ENCODE results near the gene C7orf57.

DNA sequence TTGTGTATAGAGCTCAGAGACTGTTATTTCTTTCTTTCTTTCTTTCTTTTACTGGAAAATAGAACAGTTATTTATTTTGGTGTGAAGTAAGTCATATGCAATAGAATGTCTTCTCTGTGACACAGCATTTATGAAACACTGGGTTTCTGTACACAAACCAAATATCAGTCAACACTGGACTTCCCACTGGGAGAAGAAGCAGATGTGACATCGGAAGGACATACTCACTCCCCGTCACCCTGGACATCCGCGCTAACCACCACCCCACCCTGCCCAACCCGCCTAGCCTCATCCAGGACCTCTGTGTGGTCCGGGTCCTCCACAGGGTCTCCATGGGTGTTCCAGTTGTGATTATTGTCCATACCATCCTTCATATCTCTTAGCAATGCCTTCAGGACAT, 28.5 kb upstream of the C7orf57 start:
- TF ChIP-seq, protein P1, sequence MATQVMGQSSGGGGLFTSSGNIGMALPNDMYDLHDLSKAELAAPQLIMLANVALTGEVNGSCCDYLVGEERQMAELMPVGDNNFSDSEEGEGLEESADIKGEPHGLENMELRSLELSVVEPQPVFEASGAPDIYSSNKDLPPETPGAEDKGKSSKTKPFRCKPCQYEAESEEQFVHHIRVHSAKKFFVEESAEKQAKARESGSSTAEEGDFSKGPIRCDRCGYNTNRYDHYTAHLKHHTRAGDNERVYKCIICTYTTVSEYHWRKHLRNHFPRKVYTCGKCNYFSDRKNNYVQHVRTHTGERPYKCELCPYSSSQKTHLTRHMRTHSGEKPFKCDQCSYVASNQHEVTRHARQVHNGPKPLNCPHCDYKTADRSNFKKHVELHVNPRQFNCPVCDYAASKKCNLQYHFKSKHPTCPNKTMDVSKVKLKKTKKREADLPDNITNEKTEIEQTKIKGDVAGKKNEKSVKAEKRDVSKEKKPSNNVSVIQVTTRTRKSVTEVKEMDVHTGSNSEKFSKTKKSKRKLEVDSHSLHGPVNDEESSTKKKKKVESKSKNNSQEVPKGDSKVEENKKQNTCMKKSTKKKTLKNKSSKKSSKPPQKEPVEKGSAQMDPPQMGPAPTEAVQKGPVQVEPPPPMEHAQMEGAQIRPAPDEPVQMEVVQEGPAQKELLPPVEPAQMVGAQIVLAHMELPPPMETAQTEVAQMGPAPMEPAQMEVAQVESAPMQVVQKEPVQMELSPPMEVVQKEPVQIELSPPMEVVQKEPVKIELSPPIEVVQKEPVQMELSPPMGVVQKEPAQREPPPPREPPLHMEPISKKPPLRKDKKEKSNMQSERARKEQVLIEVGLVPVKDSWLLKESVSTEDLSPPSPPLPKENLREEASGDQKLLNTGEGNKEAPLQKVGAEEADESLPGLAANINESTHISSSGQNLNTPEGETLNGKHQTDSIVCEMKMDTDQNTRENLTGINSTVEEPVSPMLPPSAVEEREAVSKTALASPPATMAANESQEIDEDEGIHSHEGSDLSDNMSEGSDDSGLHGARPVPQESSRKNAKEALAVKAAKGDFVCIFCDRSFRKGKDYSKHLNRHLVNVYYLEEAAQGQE (IDR thresholded peaks at IDR 0.05; ENCODE audit: low read depth), result no peak
- TF ChIP-seq JUND (IDR thresholded peaks at IDR 0.05), result no peak
- TF ChIP-seq, protein P2, sequence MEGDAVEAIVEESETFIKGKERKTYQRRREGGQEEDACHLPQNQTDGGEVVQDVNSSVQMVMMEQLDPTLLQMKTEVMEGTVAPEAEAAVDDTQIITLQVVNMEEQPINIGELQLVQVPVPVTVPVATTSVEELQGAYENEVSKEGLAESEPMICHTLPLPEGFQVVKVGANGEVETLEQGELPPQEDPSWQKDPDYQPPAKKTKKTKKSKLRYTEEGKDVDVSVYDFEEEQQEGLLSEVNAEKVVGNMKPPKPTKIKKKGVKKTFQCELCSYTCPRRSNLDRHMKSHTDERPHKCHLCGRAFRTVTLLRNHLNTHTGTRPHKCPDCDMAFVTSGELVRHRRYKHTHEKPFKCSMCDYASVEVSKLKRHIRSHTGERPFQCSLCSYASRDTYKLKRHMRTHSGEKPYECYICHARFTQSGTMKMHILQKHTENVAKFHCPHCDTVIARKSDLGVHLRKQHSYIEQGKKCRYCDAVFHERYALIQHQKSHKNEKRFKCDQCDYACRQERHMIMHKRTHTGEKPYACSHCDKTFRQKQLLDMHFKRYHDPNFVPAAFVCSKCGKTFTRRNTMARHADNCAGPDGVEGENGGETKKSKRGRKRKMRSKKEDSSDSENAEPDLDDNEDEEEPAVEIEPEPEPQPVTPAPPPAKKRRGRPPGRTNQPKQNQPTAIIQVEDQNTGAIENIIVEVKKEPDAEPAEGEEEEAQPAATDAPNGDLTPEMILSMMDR (IDR thresholded peaks at IDR 0.05 in 2 of 3, conservative IDR thresholded peaks at IDR 0.05 in 1 of 3; ENCODE audit: borderline replicate concordance in 1 of 3, insufficient read depth in 1 of 3, low read depth in 2 of 3, low read length in 2 of 3), result no peak
- no peak for TF ChIP-seq POLR2AphosphoS5 (IDR thresholded peaks at IDR 0.05; ENCODE audit: low read depth, low read length)
- TF ChIP-seq POLR2A (IDR thresholded peaks at IDR 0.05; ENCODE audit: borderline replicate concordance, extremely low read depth, insufficient read depth, insufficient read length), result no peak
- no peak for TF ChIP-seq CBX3 (IDR thresholded peaks at IDR 0.05; ENCODE audit: low read depth)
- TF ChIP-seq TCF7L2 (IDR thresholded peaks at IDR 0.05; ENCODE audit: borderline replicate concordance, extremely low read depth, insufficient read depth, insufficient read length), result no peak

All from HCT116 (cell line).